GM19043 (cell line): ENCODE data around the gene INPP5F.
A peak's percentile ranks its signal among the peaks of the same experiment; 100 is the strongest.

Experiments used
- ATAC-seq: cut with Tn5 transposase; IDR thresholded peaks from one replicate; pipeline ENCODE4 v1.9.1; 2021; ENCODE audit warnings: low read depth; ENCODE audit not compliant: unreplicated experiment

INPP5F gene

GRCh38 chr10:119725828-119726675 is at the start of gene INPP5F:
Gene INPP5F (plus strand): TSS chr10:119726050. CDS start chr10:119726263, 213 bp downstream.
- peak; percentile 90 for ATAC-seq

- ATAC-seq, result no peak
Observed at GRCh38 chr10:119677126-119677525, 48.7 kb upstream of the INPP5F start.

GRCh38 chr10:119677904-119678755 is 47.7 kb upstream of the INPP5F start:
- no peak for ATAC-seq

- ATAC-seq, result no peak
Observed at GRCh38 chr10:119679480-119679829, 46.4 kb upstream of the INPP5F start.

GRCh38 chr10:119680050-119680449 is 45.8 kb upstream of the INPP5F start:
- ATAC-seq, result no peak

GRCh38 chr10:119680650-119681081 is 45.2 kb upstream of the INPP5F start:
- no peak for ATAC-seq

- peak; percentile 74 for ATAC-seq
Observed at GRCh38 chr10:119686465-119687191, 39.2 kb upstream of the INPP5F start.

- ATAC-seq, result no peak
Observed at GRCh38 chr10:119687192-119688032, 38.4 kb upstream of the INPP5F start.

- no peak for ATAC-seq
Observed at GRCh38 chr10:119688033-119688508, 37.8 kb upstream of the INPP5F start.

GRCh38 chr10:119689016-119689580 is 36.8 kb upstream of the INPP5F start:
- no peak for ATAC-seq

- ATAC-seq, result no peak
Observed at GRCh38 chr10:119691726-119692125, 34.1 kb upstream of the INPP5F start.

- ATAC-seq, result peak; percentile 84
Observed at GRCh38 chr10:119693262-119693957, 32.4 kb upstream of the INPP5F start.

- no peak for ATAC-seq
Observed at GRCh38 chr10:119694608-119695007, 31.2 kb upstream of the INPP5F start.

- peak; percentile 48 for ATAC-seq
Observed at GRCh38 chr10:119700321-119700954, 25.4 kb upstream of the INPP5F start.

- no peak for ATAC-seq
Observed at GRCh38 chr10:119701861-119702260, 24.0 kb upstream of the INPP5F start.

- ATAC-seq, result no peak
Observed at GRCh38 chr10:119702583-119702982, 23.3 kb upstream of the INPP5F start.

- no peak for ATAC-seq
Observed at GRCh38 chr10:119703903-119704508, 21.8 kb upstream of the INPP5F start.

- ATAC-seq, result peak; percentile 46
Observed at GRCh38 chr10:119705434-119705831, 20.4 kb upstream of the INPP5F start.
